A549 (cell line): Measurements from ENCODE around the gene HAUS5.

Source experiments
- CEBPB ChIP-seq, 2 experiments: fragments of >200 bp in 1 of 2; sonication (Bioruptor Twin) in 1 of 2; formaldehyde crosslinking in 1 of 2; IDR thresholded peaks; 2 replicates each; pipeline ENCODE4 v1.6.1; 2012 to 2016
- EP300 ChIP-seq, 2 experiments: fragments of >200 bp; sonication (Bioruptor Twin); formaldehyde crosslinking; IDR thresholded peaks; 2 replicates in 1 of 2; 3 replicates in 1 of 2; pipeline ENCODE4 v1.6.1; 2016 to 2017
- MAZ ChIP-seq: fragments of 150-350 bp; IDR thresholded peaks from 2 replicates; pipeline ENCODE4 v1.6.1; 2014; ENCODE audit warnings: antibody characterized with exemption, low read depth, low read length, borderline replicate concordance
- MYC ChIP-seq: IDR thresholded peaks from 2 replicates; pipeline ENCODE4 v1.6.1; 2012; ENCODE audit warnings: mild to moderate bottlenecking, inconsistent platforms, low read length, improper control_type of control experiment, borderline replicate concordance
- NR3C1 ChIP-seq: fragments of >200 bp; sonication (Bioruptor Twin); formaldehyde crosslinking; IDR thresholded peaks from 3 replicates; pipeline ENCODE4 v1.6.1; 2017
- PHF8 ChIP-seq: fragments of 200-600 bp; sonication (generic); IDR thresholded peaks from 2 replicates; pipeline ENCODE4 v1.6.1; 2016; ENCODE audit warnings: low read depth, mild to moderate bottlenecking, antibody characterized with exemption, moderate library complexity, borderline replicate concordance
- POLR2A ChIP-seq: IDR thresholded peaks from 2 replicates; pipeline ENCODE4 v1.6.1; 2012; ENCODE audit warnings: mild to moderate bottlenecking, low read length
- POLR2AphosphoS2 ChIP-seq: conservative IDR thresholded peaks from 2 replicates; pipeline ENCODE4 v1.6.1; 2012; ENCODE audit warnings: low read length, improper control_type of control experiment, inconsistent platforms
- RAD21 ChIP-seq, 2 experiments: fragments of >200 bp in 1 of 2; sonication (Bioruptor Twin) in 1 of 2; formaldehyde crosslinking in 1 of 2; IDR thresholded peaks in 1 of 2; conservative IDR thresholded peaks in 1 of 2; 2 replicates in 1 of 2; 3 replicates in 1 of 2; pipeline ENCODE4 v1.6.1; 2012 to 2018; ENCODE audit warnings: inconsistent platforms in 1 of 2
- TP53 ChIP-seq: fragments of 250-450 bp; sonication (Bioruptor Pico); IDR thresholded peaks from 2 replicates; pipeline ENCODE4 v1.5.0; 2021; ENCODE audit warnings: mild to moderate bottlenecking, moderate library complexity
- ZFP36 ChIP-seq: fragments of 450-650 bp; IDR thresholded peaks from 2 replicates; pipeline ENCODE4 v1.6.1; 2014; ENCODE audit warnings: borderline replicate concordance; ENCODE audit not compliant: partially characterized antibody
- TF ChIP-seq, protein P1 (sequence below): fragments of 250-450 bp; sonication (Bioruptor Pico); IDR thresholded peaks from 2 replicates; pipeline ENCODE4 v1.5.0; 2021; ENCODE audit warnings: mild to moderate bottlenecking, moderate library complexity, borderline replicate concordance
- TF ChIP-seq, protein P2 (sequence below): fragments of >200 bp; sonication (Bioruptor Twin); formaldehyde crosslinking; IDR thresholded peaks from 3 replicates; pipeline ENCODE4 v1.5.1; 2016
- TF ChIP-seq, protein P3 (sequence below): IDR thresholded peaks from 2 replicates; pipeline ENCODE4 v1.6.1; 2012

DNA sequence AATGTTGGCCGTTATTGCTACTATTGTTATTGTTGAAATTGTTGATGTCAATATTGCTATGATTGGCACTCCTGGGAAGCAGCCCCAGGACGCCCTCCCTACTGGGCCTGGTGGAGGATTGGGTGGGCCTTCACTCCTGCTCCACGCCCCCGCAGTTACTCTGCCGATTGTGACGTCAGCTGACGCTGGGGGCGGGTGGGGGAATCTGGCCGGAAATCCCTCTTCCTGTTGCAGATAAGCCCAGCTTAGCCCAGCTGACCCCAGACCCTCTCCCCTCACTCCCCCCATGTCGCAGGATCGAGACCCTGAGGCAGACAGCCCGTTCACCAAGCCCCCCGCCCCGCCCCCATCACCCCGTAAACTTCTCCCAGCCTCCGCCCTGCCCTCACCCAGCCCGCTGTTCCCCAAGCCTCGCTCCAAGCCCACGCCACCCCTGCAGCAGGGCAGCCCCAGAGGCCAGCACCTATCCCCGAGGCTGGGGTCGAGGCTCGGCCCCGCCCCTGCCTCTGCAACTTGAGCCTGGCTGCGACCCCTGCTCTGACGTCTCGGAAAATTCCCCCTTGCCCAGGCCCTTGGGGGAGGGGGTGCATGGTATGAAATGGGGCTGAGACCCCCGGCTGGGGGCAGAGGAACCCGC, 29.1 kb downstream of the HAUS5 start, which contains the start of gene ETV2:
- TF ChIP-seq, protein P1, sequence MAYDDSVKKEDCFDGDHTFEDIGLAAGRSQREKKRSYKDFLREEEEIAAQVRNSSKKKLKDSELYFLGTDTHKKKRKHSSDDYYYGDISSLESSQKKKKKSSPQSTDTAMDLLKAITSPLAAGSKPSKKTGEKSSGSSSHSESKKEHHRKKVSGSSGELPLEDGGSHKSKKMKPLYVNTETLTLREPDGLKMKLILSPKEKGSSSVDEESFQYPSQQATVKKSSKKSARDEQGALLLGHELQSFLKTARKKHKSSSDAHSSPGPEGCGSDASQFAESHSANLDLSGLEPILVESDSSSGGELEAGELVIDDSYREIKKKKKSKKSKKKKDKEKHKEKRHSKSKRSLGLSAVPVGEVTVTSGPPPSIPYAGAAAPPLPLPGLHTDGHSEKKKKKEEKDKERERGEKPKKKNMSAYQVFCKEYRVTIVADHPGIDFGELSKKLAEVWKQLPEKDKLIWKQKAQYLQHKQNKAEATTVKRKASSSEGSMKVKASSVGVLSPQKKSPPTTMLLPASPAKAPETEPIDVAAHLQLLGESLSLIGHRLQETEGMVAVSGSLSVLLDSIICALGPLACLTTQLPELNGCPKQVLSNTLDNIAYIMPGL (CRISPR knock-in tag) = no peak
- no peak for TF ChIP-seq CEBPB (IDR thresholded peaks at IDR 0.05)
- TF ChIP-seq, protein P2, sequence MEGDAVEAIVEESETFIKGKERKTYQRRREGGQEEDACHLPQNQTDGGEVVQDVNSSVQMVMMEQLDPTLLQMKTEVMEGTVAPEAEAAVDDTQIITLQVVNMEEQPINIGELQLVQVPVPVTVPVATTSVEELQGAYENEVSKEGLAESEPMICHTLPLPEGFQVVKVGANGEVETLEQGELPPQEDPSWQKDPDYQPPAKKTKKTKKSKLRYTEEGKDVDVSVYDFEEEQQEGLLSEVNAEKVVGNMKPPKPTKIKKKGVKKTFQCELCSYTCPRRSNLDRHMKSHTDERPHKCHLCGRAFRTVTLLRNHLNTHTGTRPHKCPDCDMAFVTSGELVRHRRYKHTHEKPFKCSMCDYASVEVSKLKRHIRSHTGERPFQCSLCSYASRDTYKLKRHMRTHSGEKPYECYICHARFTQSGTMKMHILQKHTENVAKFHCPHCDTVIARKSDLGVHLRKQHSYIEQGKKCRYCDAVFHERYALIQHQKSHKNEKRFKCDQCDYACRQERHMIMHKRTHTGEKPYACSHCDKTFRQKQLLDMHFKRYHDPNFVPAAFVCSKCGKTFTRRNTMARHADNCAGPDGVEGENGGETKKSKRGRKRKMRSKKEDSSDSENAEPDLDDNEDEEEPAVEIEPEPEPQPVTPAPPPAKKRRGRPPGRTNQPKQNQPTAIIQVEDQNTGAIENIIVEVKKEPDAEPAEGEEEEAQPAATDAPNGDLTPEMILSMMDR = no peak
- no peak for TF ChIP-seq MYC
- TF ChIP-seq, protein P3, sequence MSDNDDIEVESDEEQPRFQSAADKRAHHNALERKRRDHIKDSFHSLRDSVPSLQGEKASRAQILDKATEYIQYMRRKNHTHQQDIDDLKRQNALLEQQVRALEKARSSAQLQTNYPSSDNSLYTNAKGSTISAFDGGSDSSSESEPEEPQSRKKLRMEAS = no peak
- no peak for TF ChIP-seq EP300 (IDR thresholded peaks at IDR 0.05)
- no peak for TF ChIP-seq MAZ
- no peak for TF ChIP-seq ZFP36
- TF ChIP-seq POLR2AphosphoS2 = no peak
- no peak for TF ChIP-seq RAD21 (conservative IDR thresholded peaks at IDR 0.05 in 1 of 2, IDR thresholded peaks at IDR 0.05 in 1 of 2)
- no peak for TF ChIP-seq POLR2A
- TF ChIP-seq PHF8 = no peak
- no peak for TF ChIP-seq TP53 (CRISPR knock-in tag)
- TF ChIP-seq NR3C1 = no peak
